OCI-LY7 (cell line): ENCODE results near the gene SRBD1. TPM values are rescaled to one million over a fixed set of nuclear protein-coding genes. Genes with fewer than 3 reads are reported as not detected.

ENCODE experiments used
- BruUV-seq: library from RNA; stranded (reverse); fragments of 400-500 nt; replicated peaks from 2 replicates; lab custom pipeline; 2021; lab: Mats Ljungman, UMichigan
- CTCF ChIA-PET: fragments of 300-600 bp; sonication (Branson Sonifier 250); formaldehyde crosslinking; loops from one replicate; lab custom pipeline; 2022; ENCODE audit warnings: antibody characterized with exemption; ENCODE audit not compliant: unreplicated experiment; lab: Charles Lee
- POLR2A ChIA-PET: fragments of 300-600 bp; sonication (Branson Sonifier 250); formaldehyde crosslinking; loops from one replicate; lab custom pipeline; 2022; ENCODE audit warnings: antibody characterized with exemption; lab: Charles Lee
- DNase-seq: peaks from one replicate; pipeline ENCODE4 v3.0.0-alpha.2; 2015; ENCODE audit warnings: low spot score
- H2AFZ ChIP-seq: fragments of 200-600 bp; sonication (generic), shearing (Covaris generic); 2 replicates; pipeline ENCODE4 v1.6.1; 2014; ENCODE audit warnings: mild to moderate bottlenecking, antibody characterized with exemption, low read length, moderate library complexity
- H3K27ac ChIP-seq: fragments of 200-600 bp; sonication (generic); 2 replicates; pipeline ENCODE4 v1.5.1; 2014; ENCODE audit warnings: mixed run types, low read depth, mild to moderate bottlenecking, moderate library complexity, low read length, inconsistent platforms; ENCODE audit not compliant: poor library complexity, severe bottlenecking
- H3K36me3 ChIP-seq: fragments of 200-600 bp; sonication (generic); 2 replicates; pipeline ENCODE4 v1.6.1; 2014; ENCODE audit warnings: mild to moderate bottlenecking, antibody characterized with exemption, low read length, moderate library complexity, mixed read lengths; ENCODE audit not compliant: insufficient read depth
- H3K4me1 ChIP-seq: fragments of 200-600 bp; sonication (generic); 2 replicates; pipeline ENCODE4 v1.5.1; 2014; ENCODE audit warnings: mild to moderate bottlenecking, low read length; ENCODE audit not compliant: insufficient read depth, poor library complexity, severe bottlenecking
- H3K4me2 ChIP-seq: fragments of 200-600 bp; sonication (generic); 2 replicates; pipeline ENCODE4 v1.6.1; 2014; ENCODE audit warnings: mild to moderate bottlenecking, low read length
- H3K4me3 ChIP-seq: fragments of 200-600 bp; sonication (generic); 2 replicates; pipeline ENCODE4 v1.5.1; 2014; ENCODE audit warnings: mild to moderate bottlenecking, low read depth, low read length; ENCODE audit not compliant: poor library complexity, severe bottlenecking
- H3K79me2 ChIP-seq: fragments of 200-600 bp; sonication (generic); 2 replicates; pipeline ENCODE4 v1.6.1; 2016; ENCODE audit warnings: low read depth, mild to moderate bottlenecking, low read length, moderate library complexity, mixed read lengths; ENCODE audit not compliant: insufficient read depth
- H3K9me2 ChIP-seq: fragments of 200-600 bp; sonication (generic); 2 replicates; pipeline ENCODE4 v1.6.1; 2016; ENCODE audit warnings: mild to moderate bottlenecking, low read length, mixed read lengths; ENCODE audit not compliant: insufficient read depth
- H3K9me3 ChIP-seq: fragments of 200-600 bp; sonication (generic); 2 replicates; pipeline ENCODE4 v1.6.1; 2014; ENCODE audit warnings: mild to moderate bottlenecking, mixed run types, low read length, mixed read lengths
- H4K20me1 ChIP-seq: fragments of 200-600 bp; sonication (generic); 2 replicates; pipeline ENCODE4 v1.6.1; 2014; ENCODE audit warnings: mild to moderate bottlenecking, antibody characterized with exemption, low read length, moderate library complexity, mixed read lengths; ENCODE audit not compliant: insufficient read depth
- EZH2phosphoT487 ChIP-seq: fragments of 200-600 bp; sonication (generic); IDR thresholded peaks from 2 replicates; pipeline ENCODE4 v1.6.1; 2018; ENCODE audit warnings: low read depth, borderline replicate concordance, mild to moderate bottlenecking, mixed run types, antibody characterized with exemption, low read length, moderate library complexity, mixed read lengths
- intact Hi-C: fragments of 100-400 bp; cut with micrococcal nuclease; formaldehyde crosslinking; loops from one replicate; pipeline ENCODE4 v1.10.0; 2022; ENCODE audit not compliant: unreplicated experiment
- total RNA-seq, 2 experiments: library from RNA; depleted of rRNA in 1 of 2; stranded (reverse); fragments of >200 nt in 1 of 2; shearing (Covaris generic) in 1 of 2; gene quantifications; 2 replicates each; pipeline ENCODE4 v1.2.3, GENCODE V29; 2014 to 2022
- TF ChIP-seq, protein P1 (sequence below): fragments of 200-600 bp; sonication (generic); conservative IDR thresholded peaks from 2 replicates; pipeline ENCODE4 v1.5.1; 2014; ENCODE audit warnings: mild to moderate bottlenecking, antibody characterized with exemption, low read length, moderate library complexity, mixed read lengths

SRBD1 gene
- total RNA-seq, 2 experiments from 2014 or later = 13.9 to 16.0 TPM

DNA sequence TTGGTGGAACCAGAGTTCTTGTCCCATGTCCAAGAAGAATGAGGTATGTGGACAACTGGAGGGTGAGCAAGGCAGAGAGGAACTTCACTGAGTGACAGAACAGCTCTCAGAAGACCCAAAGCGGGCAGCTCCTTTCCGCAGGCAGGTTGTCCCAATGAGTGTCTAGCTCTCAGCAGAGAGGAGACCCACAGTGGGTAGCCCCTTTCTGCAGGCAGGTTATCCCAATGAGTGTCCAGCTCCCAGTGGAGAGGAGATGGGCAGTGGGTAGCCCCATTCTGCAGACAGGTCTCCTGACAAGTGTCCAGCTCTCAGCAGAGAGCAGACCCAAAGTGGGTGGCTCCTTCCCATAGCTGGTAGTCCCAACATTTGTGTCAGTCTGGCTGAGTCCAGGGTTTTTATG is 69.6 kb downstream of the SRBD1 start:
- H3K79me2 ChIP-seq = no peaks in the 10 kb centered on the region
- H3K9me2 ChIP-seq = no peaks in the 10 kb centered on the region
- peak; percentile 28 for DNase-seq
- no peak overlapping the region for H3K27ac ChIP-seq
- H4K20me1 ChIP-seq = no peaks in the 10 kb centered on the region
- no TSS peak for BruUV-seq
- H3K4me3 ChIP-seq = no peak overlapping the region
- H2AFZ ChIP-seq = no peak overlapping the region
- no peaks in the 10 kb centered on the region for H3K4me1 ChIP-seq
- POLR2A ChIA-PET = no interaction called here
- CTCF ChIA-PET = no interaction called here
- intact Hi-C loops = no loop called here
- H3K4me2 ChIP-seq = no peak overlapping the region
- H3K36me3 ChIP-seq = peaks cover 53% of the 10 kb centered on the region
- TF ChIP-seq EZH2phosphoT487 = no peak
- TF ChIP-seq, protein P1, sequence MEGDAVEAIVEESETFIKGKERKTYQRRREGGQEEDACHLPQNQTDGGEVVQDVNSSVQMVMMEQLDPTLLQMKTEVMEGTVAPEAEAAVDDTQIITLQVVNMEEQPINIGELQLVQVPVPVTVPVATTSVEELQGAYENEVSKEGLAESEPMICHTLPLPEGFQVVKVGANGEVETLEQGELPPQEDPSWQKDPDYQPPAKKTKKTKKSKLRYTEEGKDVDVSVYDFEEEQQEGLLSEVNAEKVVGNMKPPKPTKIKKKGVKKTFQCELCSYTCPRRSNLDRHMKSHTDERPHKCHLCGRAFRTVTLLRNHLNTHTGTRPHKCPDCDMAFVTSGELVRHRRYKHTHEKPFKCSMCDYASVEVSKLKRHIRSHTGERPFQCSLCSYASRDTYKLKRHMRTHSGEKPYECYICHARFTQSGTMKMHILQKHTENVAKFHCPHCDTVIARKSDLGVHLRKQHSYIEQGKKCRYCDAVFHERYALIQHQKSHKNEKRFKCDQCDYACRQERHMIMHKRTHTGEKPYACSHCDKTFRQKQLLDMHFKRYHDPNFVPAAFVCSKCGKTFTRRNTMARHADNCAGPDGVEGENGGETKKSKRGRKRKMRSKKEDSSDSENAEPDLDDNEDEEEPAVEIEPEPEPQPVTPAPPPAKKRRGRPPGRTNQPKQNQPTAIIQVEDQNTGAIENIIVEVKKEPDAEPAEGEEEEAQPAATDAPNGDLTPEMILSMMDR = no peak
- H3K9me3 ChIP-seq = peaks cover 17% of the 10 kb centered on the region

GRCh38 chr2:45540942-45541341 is 70.1 kb downstream of the SRBD1 start:
- no peaks in the 10 kb centered on the region for H3K4me1 ChIP-seq

GRCh38 chr2:45533771-45534170 is 77.3 kb downstream of the SRBD1 start:
- Histone ChIP-seq H3K27ac (no peak overlapping the region), H4K20me1 (no peaks in the 10 kb centered on the region), H3K36me3 (no peaks in the 10 kb centered on the region), H3K4me3 (no peak overlapping the region), H3K9me2 (no peaks in the 10 kb centered on the region), H2AFZ (no peak overlapping the region), H3K79me2 (no peaks in the 10 kb centered on the region), H3K9me3 (no peaks in the 10 kb centered on the region), H3K4me1 (no peaks in the 10 kb centered on the region), H3K4me2 (no peak overlapping the region)
- intact Hi-C loops = no loop called here
- no TSS peak for BruUV-seq
- DNase-seq = no peak
- TF ChIP-seq EZH2phosphoT487 = no peak
- TF ChIP-seq, protein P1 = no peak
- POLR2A ChIA-PET = no interaction called here
- CTCF ChIA-PET = no interaction called here

More at GRCh38 chr2:45540942-45541341, 70.1 kb downstream of the SRBD1 start:
- peaks cover 17% of the 10 kb centered on the region for H3K9me3 ChIP-seq
- no TSS peak for BruUV-seq
- POLR2A ChIA-PET = no interaction called here
- no peaks in the 10 kb centered on the region for H4K20me1 ChIP-seq
- H2AFZ ChIP-seq = no peak overlapping the region
- TF ChIP-seq, protein P1 = no peak
- intact Hi-C loops = no loop called here
- no peaks in the 10 kb centered on the region for H3K9me2 ChIP-seq
- peaks cover 47% of the 10 kb centered on the region for H3K36me3 ChIP-seq
- no peaks in the 10 kb centered on the region for H3K79me2 ChIP-seq
- CTCF ChIA-PET = no interaction called here
- no peak overlapping the region for H3K4me3 ChIP-seq
- no peak for DNase-seq
- no peak overlapping the region for H3K4me2 ChIP-seq
- H3K27ac ChIP-seq = no peak overlapping the region
